Smooth muscle cell (in vitro differentiated cells): ENCODE results near the gene ATG12. TPM values are rescaled to one million over a fixed set of nuclear protein-coding genes. Genes with fewer than 3 reads are reported as not detected.

Source experiments
- DNase-seq: peaks from one replicate; lab custom pipeline; 2025; ENCODE audit not compliant: unreplicated experiment; lab: John Stamatoyannopoulos, UW
- H2AFZ ChIP-seq: fragments of 200-600 bp; sonication (generic); 2 replicates; pipeline ENCODE4 v1.6.0; 2016; ENCODE audit warnings: antibody characterized with exemption, low read depth, mild to moderate bottlenecking
- H3F3A ChIP-seq: fragments of 200-600 bp; sonication (generic); 2 replicates; pipeline ENCODE4 v1.6.0; 2017; ENCODE audit warnings: antibody characterized with exemption, low read depth
- H3K27ac ChIP-seq: fragments of 200-600 bp; sonication (generic); 2 replicates; pipeline ENCODE4 v1.5.1; 2016; ENCODE audit warnings: low read depth, mild to moderate bottlenecking
- H3K27me3 ChIP-seq: fragments of 200-600 bp; sonication (generic); 2 replicates; pipeline ENCODE4 v1.6.1; 2016; ENCODE audit warnings: low read depth, mild to moderate bottlenecking
- H3K36me3 ChIP-seq: fragments of 200-600 bp; sonication (generic); 2 replicates; pipeline ENCODE4 v1.5.1; 2016; ENCODE audit warnings: low read depth
- H3K4me1 ChIP-seq: fragments of 200-600 bp; sonication (generic); 2 replicates; pipeline ENCODE4 v1.5.1; 2016; ENCODE audit warnings: low read depth
- H3K4me2 ChIP-seq: fragments of 200-600 bp; sonication (generic); 2 replicates; pipeline ENCODE4 v1.6.0; 2016; ENCODE audit warnings: mild to moderate bottlenecking
- H3K4me3 ChIP-seq: fragments of 200-600 bp; sonication (generic); 2 replicates; pipeline ENCODE4 v1.5.1; 2016; ENCODE audit warnings: mild to moderate bottlenecking
- H3K79me2 ChIP-seq: fragments of 200-600 bp; sonication (generic); 2 replicates; pipeline ENCODE4 v1.6.0; 2016; ENCODE audit warnings: low read depth, mild to moderate bottlenecking
- H3K9ac ChIP-seq: fragments of 200-600 bp; sonication (generic); 2 replicates; pipeline ENCODE4 v1.6.0; 2016; ENCODE audit warnings: low read depth
- H3K9me3 ChIP-seq: fragments of 200-600 bp; sonication (generic); replicated peaks from 2 replicates; pipeline ENCODE4 v1.5.1; 2016; ENCODE audit warnings: low read depth
- H4K20me1 ChIP-seq: fragments of 200-600 bp; sonication (generic); 2 replicates; pipeline ENCODE4 v1.6.0; 2016; ENCODE audit warnings: low read depth
- WGBS: methylation state at CpG from one replicate; pipeline ENCODE4 v1.1.7; 2016; ENCODE audit warnings: low lambda C conversion rate; 5-methylcytosine and 5-hydroxymethylcytosine counted together
- polyA plus RNA-seq: library from polyadenylated mRNA; unstranded; fragments of >200 nt; fragmentation: Nextera tagmentation; extraction: Ambion mirVana; gene quantifications from 2 replicates; pipeline ENCODE4 v1.2.1, GENCODE V29; 2016
- total RNA-seq: library from RNA; depleted of rRNA; stranded (reverse); fragments of >200 nt; gene quantifications from 2 replicates; pipeline ENCODE4 v1.2.3, GENCODE V29; 2014
- TF ChIP-seq, protein P1 (sequence below): fragments of 200-600 bp; sonication (generic); IDR thresholded peaks from 2 replicates; pipeline ENCODE4 v1.5.1; 2017; ENCODE audit warnings: borderline replicate concordance, mild to moderate bottlenecking, antibody characterized with exemption; ENCODE audit not compliant: insufficient read depth, poor library complexity, severe bottlenecking

Gene ATG12
- total and polyA plus RNA-seq, 2 experiments from 2014 or later, result 58.6 to 139 TPM

DNA sequence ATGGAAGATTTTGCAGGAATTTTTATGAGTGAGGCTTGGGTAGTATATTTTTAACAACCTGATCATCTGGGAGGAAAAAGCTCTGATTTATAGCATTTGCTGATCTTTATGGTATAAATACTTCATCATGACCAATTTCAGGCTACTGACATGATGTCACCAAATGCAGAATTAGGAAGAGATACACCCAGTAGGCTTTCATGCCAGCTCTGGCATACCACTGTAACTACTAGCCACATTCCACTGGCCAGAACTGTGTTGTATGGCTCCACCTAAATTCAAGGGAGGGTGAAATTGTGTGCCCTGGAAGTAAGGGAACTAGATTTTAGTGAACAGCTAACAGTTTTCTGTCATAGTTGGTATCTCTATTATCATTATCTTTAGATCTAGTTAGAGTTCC lies 18.0 kb upstream of the ATG12 start:
- H3K9ac ChIP-seq, result no peak overlapping the region
- no peaks in the 10 kb centered on the region for H3F3A ChIP-seq
- H3K79me2 ChIP-seq, result peaks cover 99% of the 10 kb centered on the region
- peaks cover 83% of the 10 kb centered on the region for H4K20me1 ChIP-seq
- H3K27ac ChIP-seq, result no peak overlapping the region
- peaks cover 14% of the 10 kb centered on the region for H3K4me1 ChIP-seq
- TF ChIP-seq, protein P1, sequence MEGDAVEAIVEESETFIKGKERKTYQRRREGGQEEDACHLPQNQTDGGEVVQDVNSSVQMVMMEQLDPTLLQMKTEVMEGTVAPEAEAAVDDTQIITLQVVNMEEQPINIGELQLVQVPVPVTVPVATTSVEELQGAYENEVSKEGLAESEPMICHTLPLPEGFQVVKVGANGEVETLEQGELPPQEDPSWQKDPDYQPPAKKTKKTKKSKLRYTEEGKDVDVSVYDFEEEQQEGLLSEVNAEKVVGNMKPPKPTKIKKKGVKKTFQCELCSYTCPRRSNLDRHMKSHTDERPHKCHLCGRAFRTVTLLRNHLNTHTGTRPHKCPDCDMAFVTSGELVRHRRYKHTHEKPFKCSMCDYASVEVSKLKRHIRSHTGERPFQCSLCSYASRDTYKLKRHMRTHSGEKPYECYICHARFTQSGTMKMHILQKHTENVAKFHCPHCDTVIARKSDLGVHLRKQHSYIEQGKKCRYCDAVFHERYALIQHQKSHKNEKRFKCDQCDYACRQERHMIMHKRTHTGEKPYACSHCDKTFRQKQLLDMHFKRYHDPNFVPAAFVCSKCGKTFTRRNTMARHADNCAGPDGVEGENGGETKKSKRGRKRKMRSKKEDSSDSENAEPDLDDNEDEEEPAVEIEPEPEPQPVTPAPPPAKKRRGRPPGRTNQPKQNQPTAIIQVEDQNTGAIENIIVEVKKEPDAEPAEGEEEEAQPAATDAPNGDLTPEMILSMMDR, result no peak
- no peaks in the 10 kb centered on the region for H3K9me3 ChIP-seq
- H3K4me2 ChIP-seq, result no peak overlapping the region
- H2AFZ ChIP-seq, result no peak overlapping the region
- H3K36me3 ChIP-seq, result no peaks in the 10 kb centered on the region
- no peak for DNase-seq
- H3K27me3 ChIP-seq, result no peaks in the 10 kb centered on the region
- no peak overlapping the region for H3K4me3 ChIP-seq

DNA sequence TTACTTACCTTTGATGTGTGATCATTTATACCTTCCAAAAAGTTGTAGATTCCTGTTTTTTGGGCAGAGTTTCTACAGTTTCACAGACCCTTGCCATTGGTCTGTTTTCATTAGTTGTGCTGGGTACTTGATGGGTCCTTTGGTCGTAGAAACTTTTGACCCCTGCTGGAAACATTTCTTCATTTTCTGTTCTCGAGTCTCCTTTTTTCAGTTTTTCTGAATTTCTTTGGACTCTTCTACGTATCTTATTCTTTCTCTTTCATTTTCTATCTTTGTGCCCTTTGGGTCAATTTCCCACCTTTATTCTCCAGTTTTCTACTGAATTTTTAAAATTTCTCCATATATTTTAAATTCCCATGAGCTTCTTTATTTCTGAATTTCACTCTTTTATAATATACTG lies 17.0 kb upstream of the ATG12 start:
- H4K20me1 ChIP-seq, result peaks cover 82% of the 10 kb centered on the region
- H3K9ac ChIP-seq, result no peak overlapping the region
- DNase-seq, result no peak
- H3K36me3 ChIP-seq, result no peaks in the 10 kb centered on the region
- no peak overlapping the region for H3K4me3 ChIP-seq
- no peak overlapping the region for H2AFZ ChIP-seq
- H3K79me2 ChIP-seq, result peaks cover 99% of the 10 kb centered on the region
- H3F3A ChIP-seq, result no peaks in the 10 kb centered on the region
- 97% methylated on average over 3 of the region's 3 CpGs for WGBS
- no peaks in the 10 kb centered on the region for H3K9me3 ChIP-seq
- no peak overlapping the region for H3K27ac ChIP-seq
- TF ChIP-seq, protein P1, result no peak
- no peaks in the 10 kb centered on the region for H3K27me3 ChIP-seq
- H3K4me1 ChIP-seq, result peaks cover 14% of the 10 kb centered on the region
- H3K4me2 ChIP-seq, result no peak overlapping the region

- H4K20me1 ChIP-seq, result peaks cover 83% of the 10 kb centered on the region
- no peak overlapping the region for H3K27ac ChIP-seq
- no peak for DNase-seq
- no peaks in the 10 kb centered on the region for H3K27me3 ChIP-seq
- no peak overlapping the region for H2AFZ ChIP-seq
- H3K9me3 ChIP-seq, result no peaks in the 10 kb centered on the region
- H3K9ac ChIP-seq, result no peak overlapping the region
- no peak overlapping the region for H3K4me2 ChIP-seq
- H3K4me3 ChIP-seq, result no peak overlapping the region
- peaks cover 14% of the 10 kb centered on the region for H3K4me1 ChIP-seq
- TF ChIP-seq, protein P1, result no peak
- WGBS, result 68% methylated on average over 2 of the region's 2 CpGs
- no peaks in the 10 kb centered on the region for H3K36me3 ChIP-seq
- no peaks in the 10 kb centered on the region for H3F3A ChIP-seq
- peaks cover 99% of the 10 kb centered on the region for H3K79me2 ChIP-seq
Measured at GRCh38 chr5:115857626-115858349, 16.4 kb upstream of the ATG12 start.

- H3K9ac ChIP-seq, result no peak overlapping the region
- peaks cover 99% of the 10 kb centered on the region for H3K79me2 ChIP-seq
- no peak overlapping the region for H3K4me3 ChIP-seq
- TF ChIP-seq, protein P1, result no peak
- H3K4me2 ChIP-seq, result no peak overlapping the region
- no peak overlapping the region for H2AFZ ChIP-seq
- WGBS, result 90% methylated on average over 1 of the region's 1 CpG
- peaks cover 86% of the 10 kb centered on the region for H4K20me1 ChIP-seq
- H3K27me3 ChIP-seq, result no peaks in the 10 kb centered on the region
- no peaks in the 10 kb centered on the region for H3K9me3 ChIP-seq
- H3F3A ChIP-seq, result no peaks in the 10 kb centered on the region
- no peak for DNase-seq
- no peak overlapping the region for H3K27ac ChIP-seq
- peaks cover 14% of the 10 kb centered on the region for H3K4me1 ChIP-seq
- H3K36me3 ChIP-seq, result no peaks in the 10 kb centered on the region
Measured at GRCh38 chr5:115857057-115857479, 15.7 kb upstream of the ATG12 start.
